Neural cell (in vitro differentiated cells): ENCODE data around the gene EFCAB11.

ENCODE experiments used
- CTCF ChIP-seq: fragments of 450-650 bp; IDR thresholded peaks from 2 replicates; pipeline ENCODE4 v1.5.1; 2014; ENCODE audit warnings: antibody characterized with exemption, mild to moderate bottlenecking, moderate library complexity; ENCODE audit not compliant: poor library complexity, severe bottlenecking
- EP300 ChIP-seq: fragments of 450-650 bp; conservative IDR thresholded peaks from 2 replicates; pipeline ENCODE4 v1.6.1; 2014; ENCODE audit warnings: antibody characterized with exemption, mild to moderate bottlenecking, moderate library complexity; ENCODE audit not compliant: poor library complexity, severe bottlenecking
- EZH2 ChIP-seq: fragments of 200-600, 300-800 bp; shearing (Covaris generic), sonication (generic); IDR thresholded peaks from 2 replicates; pipeline ENCODE4 v1.6.1; 2014; ENCODE audit warnings: antibody characterized with exemption, low read length, borderline replicate concordance, mild to moderate bottlenecking; ENCODE audit not compliant: insufficient read depth, poor library complexity, severe bottlenecking
- MXI1 ChIP-seq: fragments of 450-650 bp; conservative IDR thresholded peaks from 2 replicates; pipeline ENCODE4 v1.6.1; 2014; ENCODE audit warnings: antibody characterized with exemption, mild to moderate bottlenecking; ENCODE audit not compliant: poor library complexity, severe bottlenecking
- POLR2AphosphoS5 ChIP-seq: IDR thresholded peaks from 2 replicates; pipeline ENCODE4 v1.6.1; 2012
- REST ChIP-seq: IDR thresholded peaks from 2 replicates; pipeline ENCODE4 v1.6.1; 2012; ENCODE audit warnings: borderline replicate concordance
- SMC3 ChIP-seq: fragments of 450-650 bp; conservative IDR thresholded peaks from 2 replicates; pipeline ENCODE4 v1.6.1; 2014; ENCODE audit warnings: antibody characterized with exemption, mild to moderate bottlenecking, moderate library complexity; ENCODE audit not compliant: poor library complexity

- no peak for TF ChIP-seq CTCF
- no peak for TF ChIP-seq POLR2AphosphoS5
- TF ChIP-seq MXI1, result no peak
- TF ChIP-seq EP300, result no peak
- no peak for TF ChIP-seq REST
- TF ChIP-seq SMC3, result no peak
- TF ChIP-seq EZH2, result no peak
These were observed 103.4 kb downstream of the EFCAB11 start for GRCh38 chr14:89851106-89851505.
